Measurements from ENCODE around the gene RSPRY1.

The RSPRY1 gene

GRCh38 chr16:57148481-57148880, 37.6 kb upstream of the RSPRY1 start:
- no peak for DNase-seq (ENCODE audit: low spot score)
- no peak for TF ChIP-seq CTCF (IDR thresholded peaks at IDR 0.05; ENCODE audit: extremely low read depth, missing control alignments)

GRCh38 chr16:57149391-57149790, 36.7 kb upstream of the RSPRY1 start:
- TF ChIP-seq CTCF (IDR thresholded peaks at IDR 0.05; ENCODE audit: extremely low read depth, missing control alignments): no peak
- no peak for DNase-seq (ENCODE audit: low spot score)

GRCh38 chr16:57150682-57151330, 35.3 kb upstream of the RSPRY1 start:
- no peak for DNase-seq (ENCODE audit: low spot score)
- TF ChIP-seq CTCF (IDR thresholded peaks at IDR 0.05; ENCODE audit: extremely low read depth, missing control alignments): no peak

GRCh38 chr16:57151369-57151768, 34.8 kb upstream of the RSPRY1 start:
- TF ChIP-seq CTCF (IDR thresholded peaks at IDR 0.05; ENCODE audit: extremely low read depth, missing control alignments): no peak
- no peak for DNase-seq (ENCODE audit: low spot score)

- no peak for TF ChIP-seq CTCF (IDR thresholded peaks at IDR 0.05; ENCODE audit: extremely low read depth, missing control alignments)
- no peak for DNase-seq (ENCODE audit: low spot score)
These were observed 33.7 kb upstream of the RSPRY1 start for GRCh38 chr16:57152096-57153093.

- no peak for TF ChIP-seq CTCF (IDR thresholded peaks at IDR 0.05; ENCODE audit: extremely low read depth, missing control alignments)
- DNase-seq (ENCODE audit: low spot score): no peak
These were observed 32.3 kb upstream of the RSPRY1 start for GRCh38 chr16:57153841-57154240.

GRCh38 chr16:57155702-57156350, 30.3 kb upstream of the RSPRY1 start:
- DNase-seq (ENCODE audit: low spot score): no peak
- TF ChIP-seq CTCF (IDR thresholded peaks at IDR 0.05; ENCODE audit: extremely low read depth, missing control alignments): no peak
